AG09309 (cell line): Measurements from ENCODE around the gene ASXL1.

Source experiments
- DNase-seq: peaks from one replicate; pipeline ENCODE4 v3.0.0-alpha.2; 2010; ENCODE audit warnings: low read depth
- H3K4me3 ChIP-seq: 2 replicates; pipeline ENCODE4 v1.5.1; 2011; ENCODE audit warnings: mild to moderate bottlenecking, low read depth, low read length, moderate library complexity; ENCODE audit not compliant: control insufficient read depth
- CTCF ChIP-seq: IDR thresholded peaks from 2 replicates; pipeline ENCODE4 v1.5.1; 2011; ENCODE audit warnings: mild to moderate bottlenecking, low read depth, low read length, inconsistent platforms; ENCODE audit not compliant: insufficient read depth, control insufficient read depth; ENCODE audit errors: missing control alignments

Gene ASXL1

GRCh38 chr20:32327087-32327681 is 30.9 kb upstream of the ASXL1 start:
- DNase-seq, result no peak
- H3K4me3 ChIP-seq, result no peak overlapping the region
- TF ChIP-seq CTCF, result no peak

- no peak for DNase-seq
- no peak overlapping the region for H3K4me3 ChIP-seq
- TF ChIP-seq CTCF, result no peak
These were observed 28.1 kb upstream of the ASXL1 start for GRCh38 chr20:32329817-32330554.

GRCh38 chr20:32330555-32330897 is 27.6 kb upstream of the ASXL1 start:
- no peak for TF ChIP-seq CTCF
- DNase-seq, result no peak
- no peak overlapping the region for H3K4me3 ChIP-seq

GRCh38 chr20:32332614-32333013 is 25.5 kb upstream of the ASXL1 start:
- no peak for TF ChIP-seq CTCF
- DNase-seq, result no peak
- no peak overlapping the region for H3K4me3 ChIP-seq

GRCh38 chr20:32333181-32333987 is 24.7 kb upstream of the ASXL1 start:
- no peak for DNase-seq
- H3K4me3 ChIP-seq, result no peak overlapping the region
- TF ChIP-seq CTCF, result no peak

GRCh38 chr20:32333988-32334885 is 23.9 kb upstream of the ASXL1 start:
- no peak for TF ChIP-seq CTCF
- no peak overlapping the region for H3K4me3 ChIP-seq
- no peak for DNase-seq
